Neutrophil (primary cell): ENCODE data around the gene LYL1.

Source experiments
- H3K27ac ChIP-seq: fragments of 200-600 bp; sonication (generic); 2 replicates; pipeline ENCODE4 v1.5.1; 2016; ENCODE audit warnings: mild to moderate bottlenecking, moderate library complexity
- H3K27me3 ChIP-seq: fragments of 200-600 bp; sonication (generic); 2 replicates; pipeline ENCODE4 v1.6.0; 2016; ENCODE audit warnings: mild to moderate bottlenecking
- H3K36me3 ChIP-seq: fragments of 200-600 bp; sonication (generic); 2 replicates; pipeline ENCODE4 v1.5.1; 2017
- H3K4me1 ChIP-seq, 2 experiments: fragments of 200-600 bp in 1 of 2; sonication (generic) in 1 of 2; 1 replicate in 1 of 2; 2 replicates in 1 of 2; pipeline versions ENCODE4 v1.5.1 to v1.6.1; 2013 to 2016; ENCODE audit warnings: low read depth in 1 of 2, low read length in 1 of 2, mild to moderate bottlenecking in 1 of 2, moderate library complexity in 1 of 2; ENCODE audit not compliant: control insufficient read depth in 1 of 2, insufficient read depth in 1 of 2
- H3K4me3 ChIP-seq, 2 experiments: fragments of 200-600 bp in 1 of 2; sonication (generic) in 1 of 2; 1 replicate in 1 of 2; 2 replicates in 1 of 2; pipeline ENCODE4 v1.5.1; 2013 to 2016; ENCODE audit warnings: low read depth in 1 of 2, low read length in 1 of 2, mild to moderate bottlenecking in 1 of 2, moderate library complexity in 1 of 2
- H3K9me3 ChIP-seq: fragments of 200-600 bp; sonication (generic); 2 replicates; pipeline ENCODE4 v1.5.1; 2016
- CTCF ChIP-seq: fragments of 200-600 bp; sonication (generic); IDR thresholded peaks from 2 replicates; pipeline ENCODE4 v1.5.1; 2016; ENCODE audit warnings: antibody characterized with exemption

The LYL1 gene

GRCh38 chr19:13104848-13105711 is 2.4 kb upstream of the LYL1 start:
- H3K27ac ChIP-seq, result peak overlapping the region; percentile 99
- peak; percentile 62 for TF ChIP-seq CTCF
- H3K4me3 ChIP-seq, result peak overlapping the region; percentile 66 to 93
- H3K36me3 ChIP-seq, result peaks cover 10% of the 10 kb centered on the region
- no peaks in the 10 kb centered on the region for H3K27me3 ChIP-seq
- no peaks in the 10 kb centered on the region for H3K9me3 ChIP-seq
- peaks cover 62 to 63% of the 10 kb centered on the region in 2 experiments for H3K4me1 ChIP-seq

GRCh38 chr19:13104360-13104847 is 1.7 kb upstream of the LYL1 start:
- H3K9me3 ChIP-seq, result no peaks in the 10 kb centered on the region
- peak; percentile 96 for TF ChIP-seq CTCF
- H3K4me1 ChIP-seq, result peaks cover 68 to 69% of the 10 kb centered on the region in 2 experiments
- H3K4me3 ChIP-seq, result peak overlapping the region; percentile 66 to 93
- H3K36me3 ChIP-seq, result peaks cover 14% of the 10 kb centered on the region
- peak overlapping the region; percentile 99 for H3K27ac ChIP-seq
- no peaks in the 10 kb centered on the region for H3K27me3 ChIP-seq

- no peak for TF ChIP-seq CTCF
- Histone ChIP-seq H3K9me3 (no peaks in the 10 kb centered on the region), H3K4me1 (peaks cover 69 to 70% of the 10 kb centered on the region in 2 experiments), H3K36me3 (peaks cover 14% of the 10 kb centered on the region), H3K27me3 (no peaks in the 10 kb centered on the region), H3K27ac (peak overlapping the region; percentile 99), H3K4me3 (peak overlapping the region; percentile 93 to 95)
Measured at GRCh38 chr19:13103581-13104359, 1.1 kb upstream of the LYL1 start.

GRCh38 chr19:13102416-13102665 is 317 bp downstream of the LYL1 start:
- H3K27ac ChIP-seq, result peak overlapping the region; percentile 99
- TF ChIP-seq CTCF, result no peak
- peaks cover 75 to 83% of the 10 kb centered on the region in 2 experiments for H3K4me1 ChIP-seq
- peaks cover 14% of the 10 kb centered on the region for H3K36me3 ChIP-seq
- no peaks in the 10 kb centered on the region for H3K27me3 ChIP-seq
- H3K9me3 ChIP-seq, result no peaks in the 10 kb centered on the region
- H3K4me3 ChIP-seq, result peak overlapping the region; percentile 93 to 95

- no peak for TF ChIP-seq CTCF
- Histone ChIP-seq H3K4me1 (peaks cover 77 to 83% of the 10 kb centered on the region in 2 experiments), H3K36me3 (peaks cover 14% of the 10 kb centered on the region), H3K27me3 (no peaks in the 10 kb centered on the region), H3K4me3 (peak overlapping the region; percentile 93 to 95), H3K27ac (peak overlapping the region; percentile 99), H3K9me3 (no peaks in the 10 kb centered on the region)
Measured at GRCh38 chr19:13101590-13102415, 855 bp downstream of the LYL1 start.
